ENCODE results near the gene DAPK3.
"Not testable (repeated sequence)": the region's sequence is repeated elsewhere in the genome, so short reads cannot be mapped to it uniquely, and the experiment has no call there.

The DAPK3 gene

GRCh38 chr19:3955688-3956087, 15.2 kb downstream of the DAPK3 start:
- Histone ChIP-seq H3K9ac (ENCODE audit: low read length) (no peak overlapping the region), H3K4me1 (ENCODE audit: insufficient read depth, low read length, severe bottlenecking) (no peaks in the 10 kb centered on the region), H3K9me2 (ENCODE audit: low read depth, low read length) (no peaks in the 10 kb centered on the region), H3K27ac (ENCODE audit: low read depth, low read length, poor library complexity, severe bottlenecking) (no peak overlapping the region), H4K20me1 (ENCODE audit: insufficient read depth, low read length) (no peaks in the 10 kb centered on the region), H3K27me3 (ENCODE audit: insufficient read depth, low read length) (no peaks in the 10 kb centered on the region), H3K79me2 (ENCODE audit: insufficient read depth, low read length) (no peaks in the 10 kb centered on the region), H3F3A (ENCODE audit: insufficient read depth, low read length) (no peaks in the 10 kb centered on the region), H3K9me3 (ENCODE audit: low read length) (no peaks in the 10 kb centered on the region), H3K4me2 (ENCODE audit: low read length) (no peak overlapping the region), H3K4me3 (ENCODE audit: low read depth, low read length, poor library complexity, severe bottlenecking) (no peak overlapping the region), H2AFZ (ENCODE audit: low read length) (no peak overlapping the region), H3K36me3 (ENCODE audit: insufficient read depth, low read length) (peaks cover 24% of the 10 kb centered on the region)
- TF ChIP-seq CTCF (IDR thresholded peaks at IDR 0.05; ENCODE audit: low read length) (no peak), EZH2 (IDR thresholded peaks at IDR 0.05; ENCODE audit: borderline replicate concordance, low read length) (no peak)

- not testable (repeated sequence) for H4K20me1 ChIP-seq (ENCODE audit: insufficient read depth, low read length); H3K4me1 ChIP-seq (ENCODE audit: insufficient read depth, low read length, severe bottlenecking); H3K4me2 ChIP-seq (ENCODE audit: low read length); H3K9ac ChIP-seq (ENCODE audit: low read length); H3K9me2 ChIP-seq (ENCODE audit: low read depth, low read length); H3F3A ChIP-seq (ENCODE audit: insufficient read depth, low read length); H3K4me3 ChIP-seq (ENCODE audit: low read depth, low read length, poor library complexity, severe bottlenecking); H3K9me3 ChIP-seq (ENCODE audit: low read length); H3K27me3 ChIP-seq (ENCODE audit: insufficient read depth, low read length); H3K79me2 ChIP-seq (ENCODE audit: insufficient read depth, low read length); H3K27ac ChIP-seq (ENCODE audit: low read depth, low read length, poor library complexity, severe bottlenecking); H2AFZ ChIP-seq (ENCODE audit: low read length)
- H3K36me3 ChIP-seq (ENCODE audit: insufficient read depth, low read length): peaks cover 22% of the 10 kb centered on the region
Observed at GRCh38 chr19:3955276-3955675, 15.6 kb downstream of the DAPK3 start.

- Histone ChIP-seq H3K4me2 (ENCODE audit: low read length) (no peak overlapping the region), H3K9ac (ENCODE audit: low read length) (no peak overlapping the region), H3K4me3 (ENCODE audit: low read depth, low read length, poor library complexity, severe bottlenecking) (no peak overlapping the region), H3K9me3 (ENCODE audit: low read length) (no peaks in the 10 kb centered on the region), H3K36me3 (ENCODE audit: insufficient read depth, low read length) (peaks cover 13% of the 10 kb centered on the region; the same call in 1 of the 2 replicates), H3K79me2 (ENCODE audit: insufficient read depth, low read length) (no peaks in the 10 kb centered on the region), H2AFZ (ENCODE audit: low read length) (no peak overlapping the region), H3F3A (ENCODE audit: insufficient read depth, low read length) (no peaks in the 10 kb centered on the region), H3K27ac (ENCODE audit: low read depth, low read length, poor library complexity, severe bottlenecking) (no peak overlapping the region), H3K9me2 (ENCODE audit: low read depth, low read length) (no peaks in the 10 kb centered on the region), H4K20me1 (ENCODE audit: insufficient read depth, low read length) (no peaks in the 10 kb centered on the region), H3K4me1 (ENCODE audit: insufficient read depth, low read length, severe bottlenecking) (no peaks in the 10 kb centered on the region), H3K27me3 (ENCODE audit: insufficient read depth, low read length) (no peaks in the 10 kb centered on the region; the same call in 1 of the 2 replicates)
- TF ChIP-seq EZH2 (IDR thresholded peaks at IDR 0.05; ENCODE audit: borderline replicate concordance, low read length): no peak
- TF ChIP-seq CTCF (IDR thresholded peaks at IDR 0.05; ENCODE audit: low read length): no peak
Observed at GRCh38 chr19:3954107-3954506, 16.8 kb downstream of the DAPK3 start.

GRCh38 chr19:3952755-3953276, 18.1 kb downstream of the DAPK3 start:
- not testable (repeated sequence) for H3K9me2 ChIP-seq (ENCODE audit: low read depth, low read length); H4K20me1 ChIP-seq (ENCODE audit: insufficient read depth, low read length); H2AFZ ChIP-seq (ENCODE audit: low read length); H3K4me1 ChIP-seq (ENCODE audit: insufficient read depth, low read length, severe bottlenecking); H3K9me3 ChIP-seq (ENCODE audit: low read length); H3K27ac ChIP-seq (ENCODE audit: low read depth, low read length, poor library complexity, severe bottlenecking); H3K4me2 ChIP-seq (ENCODE audit: low read length); H3K79me2 ChIP-seq (ENCODE audit: insufficient read depth, low read length); H3F3A ChIP-seq (ENCODE audit: insufficient read depth, low read length); H3K9ac ChIP-seq (ENCODE audit: low read length); H3K36me3 ChIP-seq (ENCODE audit: insufficient read depth, low read length); H3K27me3 ChIP-seq (ENCODE audit: insufficient read depth, low read length); H3K4me3 ChIP-seq (ENCODE audit: low read depth, low read length, poor library complexity, severe bottlenecking)

All from OCI-LY1 (cell line).